Measurements from ENCODE around the gene DAZAP1.

The DAZAP1 gene

DNA sequence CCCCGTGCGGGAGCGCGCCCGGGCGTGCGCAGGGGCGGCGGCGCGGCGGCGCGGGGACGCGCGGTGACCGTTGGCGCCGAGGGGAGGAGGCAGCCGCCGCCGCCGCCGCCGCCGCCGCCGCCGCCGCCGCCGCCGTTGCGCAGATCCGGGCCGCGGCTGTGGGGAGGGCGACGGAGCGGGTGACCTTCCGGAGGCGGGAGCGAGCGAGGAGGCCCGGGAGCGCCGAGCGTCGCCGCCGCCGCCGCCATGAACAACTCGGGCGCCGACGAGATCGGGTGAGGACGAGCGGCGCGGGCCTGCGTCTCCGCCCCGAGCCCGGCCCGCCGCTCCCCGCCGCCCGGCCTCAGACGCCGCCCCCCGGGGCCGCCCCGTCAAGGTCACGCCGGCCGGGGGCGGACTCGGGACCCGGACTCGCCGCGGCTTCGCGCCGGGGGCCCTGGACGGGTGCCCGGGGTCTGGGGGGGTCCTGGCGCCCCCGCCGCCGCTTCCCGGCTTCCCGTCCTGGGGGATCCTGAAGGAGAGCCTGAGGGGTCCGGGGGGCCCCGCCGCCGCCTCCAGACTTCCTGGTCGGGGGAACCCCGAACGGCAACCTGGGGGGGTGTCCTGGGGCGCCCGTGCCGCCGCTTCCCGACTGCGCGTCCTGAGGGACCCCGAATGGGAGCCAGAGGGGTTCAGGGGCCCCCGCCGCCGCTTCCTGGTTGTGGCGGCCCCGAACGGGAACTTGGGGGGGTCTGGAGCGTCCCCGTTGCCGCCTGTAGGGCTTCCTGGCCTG, at the start of gene DAZAP1:
TSS of gene DAZAP1 (plus strand) at position 59 of the 772 bp plus-strand sequence. CDS start at position 247, 188 bp downstream.
- no peak for DNase-seq

DNA sequence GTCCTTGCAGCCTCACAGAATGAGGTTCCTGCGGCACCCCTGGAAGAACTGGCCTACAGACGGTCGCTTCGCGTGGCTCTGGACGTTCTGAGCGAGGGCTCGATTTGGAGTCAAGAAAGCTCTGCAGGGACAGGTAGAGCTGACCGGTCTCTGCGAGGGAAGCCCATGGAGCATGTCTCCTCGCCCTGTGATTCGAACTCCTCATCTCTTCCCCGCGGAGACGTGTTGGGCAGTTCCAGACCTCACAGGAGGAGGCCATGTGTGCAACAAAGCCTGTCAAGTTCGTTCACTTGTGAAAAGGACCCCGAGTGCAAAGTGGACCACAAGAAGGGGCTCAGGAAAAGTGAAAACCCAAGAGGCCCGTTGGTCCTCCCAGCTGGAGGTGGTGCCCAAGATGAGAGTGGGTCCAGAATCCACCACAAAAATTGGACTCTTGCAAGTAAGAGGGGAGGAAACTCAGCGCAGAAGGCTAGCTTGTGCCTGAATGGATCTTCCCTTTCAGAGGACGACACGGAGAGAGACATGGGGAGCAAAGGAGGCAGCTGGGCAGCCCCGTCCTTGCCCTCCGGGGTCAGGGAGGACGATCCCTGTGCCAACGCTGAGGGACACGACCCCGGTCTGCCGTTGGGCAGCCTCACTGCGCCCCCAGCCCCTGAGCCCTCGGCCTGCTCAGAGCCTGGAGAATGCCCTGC, 47.1 kb upstream of the DAZAP1 start:
- no peak for DNase-seq

DNA sequence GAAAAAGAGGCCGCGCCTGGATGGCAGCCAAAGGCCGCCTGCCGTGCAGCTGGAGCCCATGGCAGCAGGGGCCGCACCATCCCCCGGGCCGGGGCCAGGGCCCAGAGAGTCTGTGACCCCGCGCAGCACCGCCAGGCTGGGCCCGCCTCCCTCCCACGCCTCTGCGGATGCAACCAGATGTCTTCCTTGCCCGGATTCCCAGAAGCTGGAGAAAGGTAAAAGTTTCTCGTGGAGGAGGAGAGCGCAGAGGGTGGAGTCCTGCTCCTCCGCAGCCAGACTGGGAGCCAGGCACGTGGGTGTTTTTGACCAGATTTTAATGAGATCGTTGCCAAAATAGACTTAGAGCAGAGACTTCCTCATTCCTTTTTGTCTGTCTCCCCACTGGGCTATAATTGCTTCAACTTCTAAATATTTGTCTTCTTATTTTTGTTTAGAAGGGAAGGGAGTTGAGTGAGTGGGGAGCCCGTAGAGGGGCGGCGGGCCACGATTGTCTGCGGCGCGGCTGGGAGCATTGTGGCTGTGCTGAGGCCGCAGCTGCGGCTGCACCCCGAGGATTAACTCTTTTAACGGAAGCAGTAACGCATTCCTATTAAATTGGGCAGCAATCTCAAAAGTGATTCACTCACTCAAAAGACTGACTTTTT, 46.4 kb upstream of the DAZAP1 start:
- DNase-seq: peak; percentile 65

DNA sequence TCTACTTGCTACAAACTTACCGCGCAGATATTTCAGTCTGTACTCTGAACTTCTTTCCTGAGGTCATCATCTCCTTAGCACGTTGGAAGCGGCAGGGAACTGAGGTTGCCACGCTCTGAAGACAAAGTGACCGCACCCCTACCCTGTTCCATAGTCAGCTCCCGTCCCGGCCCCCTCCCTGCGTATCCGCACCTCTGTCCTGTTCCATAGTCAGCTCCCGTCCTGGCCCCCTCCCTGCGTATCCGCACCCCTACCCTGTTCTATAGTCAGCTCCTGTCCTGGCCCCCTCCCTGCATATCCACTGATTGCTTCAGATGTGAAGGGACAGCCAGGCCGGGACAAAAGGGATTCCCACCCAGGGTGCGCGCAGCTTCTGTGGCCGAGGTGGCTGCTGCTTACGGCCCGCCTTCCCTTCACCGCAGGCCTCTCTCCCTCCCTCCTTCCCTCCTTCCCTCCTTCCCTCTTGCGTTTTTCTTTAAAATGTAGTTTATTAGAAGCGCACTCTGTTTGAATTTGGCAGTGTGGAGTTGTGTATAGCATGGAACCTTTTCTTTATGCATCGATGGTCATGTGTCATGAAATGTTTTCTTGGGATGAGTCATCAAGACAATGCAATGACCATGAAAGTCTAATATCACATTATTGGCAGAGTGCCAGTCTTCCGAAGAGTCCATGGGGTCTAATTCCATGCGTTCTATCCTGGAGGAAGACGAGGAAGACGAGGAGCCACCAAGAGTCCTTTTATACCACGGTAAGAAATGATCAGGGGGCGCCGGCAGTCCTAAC, 45.6 kb upstream of the DAZAP1 start:
- peak; percentile 55 for DNase-seq

DNA sequence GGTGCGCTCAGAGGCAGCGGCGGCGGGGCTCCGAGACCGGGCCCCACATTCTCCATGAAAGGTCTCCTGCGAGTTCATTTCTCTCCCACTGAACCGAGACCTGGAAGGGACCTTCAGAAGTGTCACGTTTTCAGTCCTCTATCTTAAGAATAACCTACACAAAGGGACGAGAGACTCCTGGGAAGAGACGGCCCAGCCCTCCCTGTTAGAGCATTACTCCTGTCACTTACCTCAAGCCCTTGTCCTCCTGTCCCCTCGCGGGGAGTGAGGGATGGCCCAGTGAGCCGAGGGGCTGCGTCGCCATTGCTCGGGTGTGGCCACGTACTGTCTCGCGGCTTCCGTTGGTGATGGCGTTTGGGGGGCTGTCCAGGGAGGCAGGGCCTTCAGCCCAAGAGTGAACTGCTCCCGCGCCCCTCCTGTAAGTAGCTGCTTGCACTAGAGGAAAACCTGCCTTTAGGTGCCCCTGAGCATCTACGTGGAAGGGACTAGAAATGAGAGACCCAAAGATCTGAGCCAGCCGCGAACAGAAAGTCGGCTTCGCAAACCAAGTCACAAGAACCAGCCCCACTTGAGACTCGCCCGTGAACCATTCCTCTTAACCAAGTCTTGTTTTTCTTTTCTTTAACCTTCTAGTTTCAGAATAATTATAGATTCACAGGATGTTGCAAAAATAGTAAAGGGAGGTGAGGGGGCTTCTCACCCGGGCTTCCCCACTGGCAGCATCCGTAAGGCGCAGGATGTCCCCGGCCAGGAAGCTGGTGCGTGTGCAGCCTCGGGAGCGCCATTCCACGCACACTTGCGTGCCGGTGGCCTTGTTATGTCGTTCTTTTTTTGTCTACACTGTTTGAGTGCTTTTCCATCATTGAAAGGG, 44.8 kb upstream of the DAZAP1 start:
- DNase-seq: no peak

DNA sequence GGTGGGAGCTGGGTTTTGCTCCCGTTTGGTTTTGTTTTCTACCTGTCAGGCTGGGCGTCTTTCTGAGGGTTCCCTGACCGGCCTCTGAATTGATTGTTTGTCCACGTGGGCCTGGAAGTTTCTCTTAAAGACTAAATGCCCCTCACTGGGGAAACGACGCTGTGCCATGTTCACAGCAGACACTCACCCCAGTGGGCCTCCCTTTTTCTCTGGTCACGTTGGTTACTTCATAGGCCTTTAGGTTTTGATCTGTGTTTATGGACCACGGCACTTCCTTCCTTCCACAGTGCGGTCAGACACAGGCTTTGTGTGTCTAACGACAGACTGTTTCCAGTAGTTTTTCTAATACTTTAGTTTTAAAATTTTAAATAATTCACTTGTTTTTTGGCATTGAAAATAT, 43.8 kb upstream of the DAZAP1 start:
- no peak for DNase-seq

DNA sequence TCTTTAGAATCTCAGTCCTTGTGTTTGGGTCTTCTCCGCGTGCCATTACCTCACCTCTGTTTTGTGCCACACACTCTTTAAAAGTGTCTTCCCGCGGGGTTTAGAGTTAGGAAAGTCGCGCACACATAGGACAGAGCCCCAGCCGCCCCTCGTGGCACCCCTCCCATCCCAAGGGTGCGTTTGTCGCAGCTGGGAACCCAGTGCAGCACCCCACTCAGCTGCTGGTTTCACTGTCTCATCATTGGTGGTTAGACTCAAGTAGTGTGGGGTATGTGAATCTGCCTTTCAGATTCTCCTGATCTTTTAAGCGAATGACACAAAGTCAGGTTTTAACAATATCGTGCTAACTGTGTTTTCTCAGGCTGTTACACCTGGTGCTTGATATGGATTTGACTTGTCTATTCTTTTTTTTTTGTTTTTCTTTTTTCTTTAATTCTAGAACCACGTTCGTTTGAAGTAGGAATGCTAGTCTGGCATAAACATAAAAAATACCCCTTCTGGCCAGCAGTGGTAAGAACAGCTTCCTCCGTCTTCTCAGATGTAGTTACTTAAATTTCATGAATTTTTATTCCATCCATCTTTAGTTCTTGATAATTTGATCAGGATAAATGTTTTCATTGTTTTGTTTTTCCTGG, 43.2 kb upstream of the DAZAP1 start:
- no peak for DNase-seq

DNA sequence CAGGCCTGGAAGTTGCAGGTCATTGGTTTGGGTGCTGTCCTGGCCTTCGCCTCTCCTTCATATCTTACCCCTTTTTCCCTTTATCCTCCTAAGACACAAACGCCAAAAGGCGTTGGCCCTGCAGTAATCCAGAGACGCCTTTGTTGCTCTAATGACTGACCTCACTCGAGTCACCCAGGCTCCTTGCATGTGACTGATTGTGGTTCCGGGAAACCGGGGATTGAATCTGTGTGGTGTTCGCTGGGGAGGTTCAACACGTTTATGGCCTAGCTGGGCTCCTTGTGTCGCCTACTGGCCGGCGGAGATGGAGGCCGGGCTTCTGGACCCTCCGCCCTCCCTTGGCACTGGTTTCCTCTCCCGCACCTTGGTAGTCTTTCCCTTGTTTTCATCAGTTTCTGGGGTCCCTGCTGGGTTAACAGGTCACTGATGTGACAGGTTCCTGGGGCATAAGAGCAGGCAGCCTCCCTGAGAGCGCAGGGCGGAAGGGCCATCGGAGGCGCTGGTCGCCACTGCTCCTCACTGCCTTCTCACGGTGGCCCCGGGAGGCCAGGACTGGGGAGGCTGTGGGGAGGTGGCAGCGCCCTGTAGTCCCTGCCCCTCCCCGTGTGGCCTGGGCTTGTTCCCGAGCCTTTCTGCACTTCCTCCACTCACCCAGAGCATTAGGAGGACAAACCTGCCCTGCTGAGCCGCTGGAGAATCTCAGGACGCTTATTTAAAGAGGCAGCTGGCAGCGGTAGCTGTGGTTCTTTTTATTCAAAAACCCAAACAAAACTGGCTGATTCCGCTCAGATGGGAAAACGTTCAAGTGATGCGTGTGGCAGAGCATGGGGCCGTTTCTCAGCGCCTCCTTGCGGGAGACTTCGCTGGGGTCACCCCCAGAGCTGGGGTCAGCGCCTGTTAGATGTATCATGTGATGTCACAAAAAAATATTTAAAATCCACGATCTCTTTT, 41.8 kb upstream of the DAZAP1 start:
- DNase-seq: no peak

DNA sequence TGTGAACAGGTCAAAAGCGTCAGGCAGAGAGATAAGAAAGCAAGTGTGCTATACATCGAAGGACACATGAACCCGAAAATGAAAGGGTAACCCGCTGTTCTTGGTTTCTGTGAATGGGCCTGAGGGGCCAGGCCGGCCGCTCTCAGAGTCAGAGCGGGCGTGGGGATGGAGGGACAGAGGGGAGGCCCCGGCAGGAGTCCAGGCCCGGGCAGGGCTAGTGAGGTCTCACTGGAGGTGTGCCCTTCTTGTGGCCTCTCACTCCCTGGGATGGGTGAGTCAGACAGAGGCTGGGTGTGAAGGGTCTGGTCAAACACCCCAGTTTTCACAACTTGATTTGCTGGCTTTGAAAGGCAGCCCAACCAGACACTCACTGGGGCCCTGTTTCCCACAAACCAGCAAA, 41.1 kb upstream of the DAZAP1 start:
- no peak for DNase-seq

DNA sequence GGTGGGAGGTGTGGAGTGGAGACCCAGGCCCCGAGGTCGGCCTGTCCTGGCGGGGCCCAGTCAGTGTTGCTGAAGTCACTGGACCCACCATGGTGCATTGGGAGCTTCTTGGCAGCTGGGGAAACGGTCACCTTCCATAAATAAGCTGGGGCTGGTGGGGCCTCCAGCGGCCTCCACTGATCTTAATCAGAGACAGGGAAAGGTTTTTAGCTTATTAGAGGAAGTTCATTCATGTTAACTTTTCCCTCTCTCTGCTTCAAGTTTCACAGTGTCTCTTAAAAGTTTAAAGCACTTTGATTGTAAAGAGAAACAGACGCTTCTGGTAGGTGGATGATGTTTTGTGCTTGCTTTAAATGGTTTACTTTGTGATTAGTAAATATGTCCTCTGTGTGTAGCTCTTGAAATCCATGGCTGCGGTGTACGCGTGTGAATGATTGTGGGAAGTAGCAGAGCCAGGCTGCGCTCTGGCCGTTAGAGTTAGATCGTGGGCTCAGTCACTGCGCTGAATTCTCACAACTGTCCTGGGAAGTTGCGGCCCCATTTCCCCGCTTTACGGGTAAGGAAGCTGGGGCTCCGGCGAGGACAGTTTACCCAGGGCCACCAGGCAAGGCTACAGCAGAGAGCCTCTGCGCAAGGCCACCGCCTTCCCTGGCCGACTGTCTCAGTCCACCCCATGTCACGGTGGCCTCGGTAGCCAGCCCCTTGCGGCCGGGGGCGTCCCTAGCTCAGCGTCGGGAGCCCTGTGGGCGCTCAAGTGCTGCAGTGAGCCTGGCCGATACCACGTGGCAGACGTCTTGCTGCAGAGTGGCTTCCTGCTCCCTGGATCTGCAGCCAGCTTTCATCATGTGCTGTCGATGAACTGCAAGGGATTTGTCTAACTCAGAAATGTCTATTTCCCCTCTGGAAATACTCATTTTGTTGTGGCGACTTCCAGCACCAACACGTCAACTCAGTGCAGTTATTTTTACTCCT, 40.2 kb upstream of the DAZAP1 start:
- no peak for DNase-seq

DNA sequence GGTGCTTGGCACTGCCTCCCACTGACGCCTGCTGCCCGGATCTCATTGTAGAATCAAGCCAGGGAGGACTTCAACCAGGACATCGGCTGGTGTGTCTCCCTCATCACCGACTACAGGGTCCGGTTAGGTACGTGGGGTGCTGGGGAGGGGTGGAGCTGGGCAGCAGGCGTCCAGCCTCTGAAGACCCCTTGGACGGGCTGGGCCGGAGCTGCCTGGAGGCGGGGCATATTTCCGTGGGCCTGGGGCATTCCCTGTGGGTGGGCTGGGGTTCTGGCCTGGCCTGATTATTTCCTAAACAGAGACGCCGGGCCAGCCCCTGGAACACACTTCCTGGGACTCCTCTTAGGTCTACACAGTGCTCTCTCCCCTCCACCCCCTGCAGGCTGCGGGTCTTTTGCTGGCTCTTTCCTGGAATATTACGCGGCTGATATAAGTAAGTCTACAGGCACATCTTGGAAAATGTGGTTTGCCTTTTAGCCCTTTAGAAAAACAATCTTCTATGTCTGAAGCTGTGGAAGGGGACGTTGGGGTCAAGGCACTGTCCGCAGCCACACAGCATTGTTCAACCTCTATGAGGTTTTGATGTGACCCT, 38.1 kb upstream of the DAZAP1 start:
- DNase-seq: no peak

DNA sequence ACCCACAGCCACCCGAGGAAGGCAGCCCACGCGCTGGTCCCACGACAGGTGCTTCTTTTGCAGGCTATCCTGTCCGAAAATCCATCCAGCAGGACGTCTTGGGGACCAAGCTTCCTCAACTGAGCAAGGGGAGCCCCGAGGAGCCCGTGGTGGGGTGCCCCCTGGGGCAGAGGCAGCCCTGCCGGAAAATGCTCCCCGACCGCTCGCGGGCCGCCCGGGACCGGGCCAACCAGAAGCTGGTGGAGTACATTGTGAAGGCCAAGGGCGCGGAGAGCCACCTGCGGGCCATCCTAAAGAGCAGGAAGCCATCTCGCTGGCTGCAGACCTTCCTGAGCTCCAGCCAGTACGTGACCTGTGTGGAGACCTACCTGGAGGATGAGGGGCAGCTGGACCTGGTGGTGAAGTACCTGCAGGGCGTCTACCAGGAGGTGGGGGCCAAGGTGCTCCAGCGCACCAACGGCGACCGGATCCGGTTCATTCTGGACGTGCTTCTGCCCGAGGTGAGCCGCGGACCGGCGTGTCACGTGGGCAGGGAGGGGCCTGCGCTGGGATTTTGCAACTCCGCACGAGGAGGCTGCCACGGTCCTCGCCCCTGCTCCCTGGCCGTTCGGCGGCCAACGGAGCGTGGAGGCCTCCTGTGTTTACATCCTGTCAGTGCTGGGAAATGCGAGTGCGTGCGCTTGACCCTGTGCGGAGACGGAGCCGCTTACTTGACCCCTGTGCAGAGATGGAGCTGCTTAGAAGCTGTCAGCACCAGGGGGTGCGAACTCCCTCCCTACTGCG, 36.6 kb upstream of the DAZAP1 start:
- no peak for DNase-seq

DNA sequence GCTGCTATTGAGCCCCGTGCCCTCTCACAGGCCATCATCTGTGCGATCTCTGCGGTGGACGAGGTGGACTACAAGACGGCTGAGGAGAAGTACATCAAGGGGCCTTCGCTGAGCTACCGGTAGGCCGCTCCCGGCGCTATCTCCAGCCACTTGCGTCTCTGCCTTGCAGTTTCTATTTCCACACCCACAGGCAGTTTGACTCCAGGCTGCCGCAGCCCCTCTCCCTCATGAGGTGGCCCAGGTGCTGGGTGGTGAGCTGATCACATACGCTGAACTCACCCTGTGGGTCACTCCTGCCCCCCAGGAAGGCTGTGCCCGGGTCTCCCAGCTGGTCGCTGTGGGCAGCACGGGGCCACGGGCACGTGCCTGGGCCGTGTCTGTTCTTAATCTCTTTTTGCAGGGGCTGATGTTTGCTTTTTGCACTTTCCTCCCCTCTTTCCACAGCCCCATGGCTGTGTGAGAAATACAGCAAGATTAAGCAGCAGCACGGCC, 34.3 kb upstream of the DAZAP1 start:
- DNase-seq: no peak

DNA sequence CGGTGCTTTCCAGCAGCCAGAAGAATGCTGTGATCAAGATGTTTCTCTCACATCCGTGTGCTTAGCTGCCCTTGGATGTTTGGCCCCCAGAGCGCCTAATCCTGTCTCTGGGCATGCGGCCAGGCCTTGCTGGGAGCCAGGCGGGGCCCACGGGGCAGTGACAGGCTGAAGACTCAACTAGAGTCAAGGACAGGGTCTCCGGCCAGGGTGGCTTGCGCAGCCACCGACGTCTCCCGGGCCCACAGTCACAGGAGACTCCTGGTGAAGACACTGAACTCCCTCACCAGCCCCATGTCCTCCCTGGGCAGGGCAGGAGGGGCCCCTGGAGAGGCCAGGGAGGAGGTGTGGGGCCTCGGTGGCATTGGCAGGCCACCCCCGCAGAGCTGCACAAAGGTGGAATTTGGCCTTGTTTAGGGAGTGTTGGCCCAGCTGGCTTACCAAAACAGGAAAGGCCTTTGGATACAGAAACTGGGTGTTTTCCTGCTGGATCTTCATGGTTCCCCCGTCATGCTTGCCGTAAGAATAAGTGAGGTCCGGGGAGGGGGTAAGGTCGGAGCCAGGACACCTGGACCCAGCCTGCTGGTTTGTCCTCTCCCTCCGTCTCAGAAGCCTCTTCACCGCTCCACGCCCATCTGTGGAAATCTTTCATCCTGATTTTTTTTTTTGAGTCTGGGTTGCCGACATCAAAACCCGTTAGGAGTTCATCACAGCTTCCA, 33.7 kb upstream of the DAZAP1 start:
- no peak for DNase-seq

DNA sequence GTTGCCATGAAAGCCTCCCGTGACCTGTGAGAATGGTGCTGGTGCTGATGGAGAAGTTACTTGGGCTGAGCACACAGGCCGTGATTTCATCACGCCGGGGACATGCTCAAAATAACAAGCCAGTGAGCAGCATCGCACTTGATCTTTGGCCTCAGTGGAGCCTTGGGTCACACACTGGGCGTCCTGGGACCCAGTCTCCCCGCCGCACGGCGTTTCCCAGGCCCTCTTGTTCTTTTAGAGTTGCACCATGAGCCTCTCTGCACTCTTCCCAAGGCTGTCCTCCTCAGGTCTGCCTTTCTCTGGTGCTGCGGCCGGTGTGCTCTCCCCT, 33.2 kb upstream of the DAZAP1 start:
- no peak for DNase-seq

DNA sequence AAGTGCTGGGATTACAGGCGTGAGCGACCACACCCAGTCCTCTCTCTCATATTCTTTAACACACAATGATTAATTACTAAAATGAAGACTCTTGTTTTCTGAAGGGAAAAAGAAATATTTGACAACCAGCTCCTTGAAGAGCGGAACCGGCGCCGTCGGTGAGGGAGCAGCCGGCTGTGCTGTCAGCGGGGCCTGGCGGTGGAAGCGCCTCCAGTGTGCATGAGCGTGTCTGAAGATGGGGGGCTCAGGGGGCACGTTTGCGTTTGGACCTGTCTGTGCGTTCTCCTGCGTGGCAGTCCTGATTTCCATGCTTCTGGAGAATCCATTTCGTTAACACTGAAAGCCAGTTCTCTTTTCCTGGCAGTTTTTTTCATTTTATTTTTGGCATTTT, 31.0 kb upstream of the DAZAP1 start:
- no peak for DNase-seq
